Measurements from ENCODE around the gene RALGAPA2. TPM values are rescaled to one million over a fixed set of nuclear protein-coding genes. Genes with fewer than 3 reads are reported as not detected.
A peak's percentile ranks its signal among the peaks of the same experiment; 100 is the strongest.

The RALGAPA2 gene
- total RNA-seq, 1 donor: 6.2 TPM

- H3K9me3 ChIP-seq (ENCODE audit: low read depth, low read length): no peaks in the 10 kb centered on the region
- H4K20me1 ChIP-seq (ENCODE audit: insufficient read depth, low read length): no peaks in the 10 kb centered on the region
- no peak for DNase-seq (ENCODE audit: insufficient read length, low spot score, missing footprints)
- TF ChIP-seq CTCF (IDR thresholded peaks at IDR 0.05; ENCODE audit: extremely low read depth, low read depth, low read length): no peak
- H3K36me3 ChIP-seq (ENCODE audit: insufficient read depth, low read length): no peaks in the 10 kb centered on the region
- no peak overlapping the region for H2AFZ ChIP-seq (ENCODE audit: low read length)
- H3K27me3 ChIP-seq (ENCODE audit: insufficient read depth, low read length): no peaks in the 10 kb centered on the region
- no peak overlapping the region for H3K4me3 ChIP-seq (ENCODE audit: insufficient read depth, low read length)
- no peak overlapping the region for H3K4me2 ChIP-seq (ENCODE audit: insufficient read depth, low read length)
- no peak overlapping the region for H3K27ac ChIP-seq (ENCODE audit: low read depth, low read length)
- H3K79me2 ChIP-seq (ENCODE audit: insufficient read depth, low read length): no peaks in the 10 kb centered on the region
- H3K4me1 ChIP-seq (ENCODE audit: insufficient read depth, low read length): peaks cover 3% of the 10 kb centered on the region
These were observed 187.2 kb downstream of the RALGAPA2 start for GRCh38 chr20:20525214-20525613.

- DNase-seq (ENCODE audit: insufficient read length, low spot score, missing footprints): no peak
- Histone ChIP-seq H3K9me3 (ENCODE audit: low read depth, low read length) (no peaks in the 10 kb centered on the region), H3K27ac (ENCODE audit: low read depth, low read length) (no peak overlapping the region), H4K20me1 (ENCODE audit: insufficient read depth, low read length) (no peaks in the 10 kb centered on the region), H2AFZ (ENCODE audit: low read length) (no peak overlapping the region), H3K27me3 (ENCODE audit: insufficient read depth, low read length) (no peaks in the 10 kb centered on the region), H3K4me2 (ENCODE audit: insufficient read depth, low read length) (no peak overlapping the region), H3K4me3 (ENCODE audit: insufficient read depth, low read length) (no peak overlapping the region), H3K4me1 (ENCODE audit: insufficient read depth, low read length) (peaks cover 3% of the 10 kb centered on the region), H3K79me2 (ENCODE audit: insufficient read depth, low read length) (no peaks in the 10 kb centered on the region), H3K36me3 (ENCODE audit: insufficient read depth, low read length) (no peaks in the 10 kb centered on the region)
- TF ChIP-seq CTCF (IDR thresholded peaks at IDR 0.05; ENCODE audit: extremely low read depth, low read depth, low read length): no peak
These were observed 187.7 kb downstream of the RALGAPA2 start for GRCh38 chr20:20524756-20525155.

- H3K27ac ChIP-seq (ENCODE audit: low read depth, low read length): no peak overlapping the region
- H3K4me2 ChIP-seq (ENCODE audit: insufficient read depth, low read length): no peak overlapping the region
- H3K27me3 ChIP-seq (ENCODE audit: insufficient read depth, low read length): no peaks in the 10 kb centered on the region
- DNase-seq (ENCODE audit: insufficient read length, low spot score, missing footprints): no peak
- no peaks in the 10 kb centered on the region for H4K20me1 ChIP-seq (ENCODE audit: insufficient read depth, low read length)
- H3K36me3 ChIP-seq (ENCODE audit: insufficient read depth, low read length): no peaks in the 10 kb centered on the region
- no peak overlapping the region for H2AFZ ChIP-seq (ENCODE audit: low read length)
- no peaks in the 10 kb centered on the region for H3K9me3 ChIP-seq (ENCODE audit: low read depth, low read length)
- no peak overlapping the region for H3K4me3 ChIP-seq (ENCODE audit: insufficient read depth, low read length)
- H3K79me2 ChIP-seq (ENCODE audit: insufficient read depth, low read length): no peaks in the 10 kb centered on the region
- TF ChIP-seq CTCF (IDR thresholded peaks at IDR 0.05; ENCODE audit: extremely low read depth, low read depth, low read length): no peak
- H3K4me1 ChIP-seq (ENCODE audit: insufficient read depth, low read length): peaks cover 3% of the 10 kb centered on the region
These were observed 190.7 kb downstream of the RALGAPA2 start for GRCh38 chr20:20521736-20522135.

- H3K36me3 ChIP-seq (ENCODE audit: insufficient read depth, low read length): no peaks in the 10 kb centered on the region
- H3K4me3 ChIP-seq (ENCODE audit: insufficient read depth, low read length): no peak overlapping the region
- H3K4me1 ChIP-seq (ENCODE audit: insufficient read depth, low read length): peaks cover 3% of the 10 kb centered on the region
- no peaks in the 10 kb centered on the region for H3K27me3 ChIP-seq (ENCODE audit: insufficient read depth, low read length)
- no peak overlapping the region for H3K4me2 ChIP-seq (ENCODE audit: insufficient read depth, low read length)
- no peak for TF ChIP-seq CTCF (IDR thresholded peaks at IDR 0.05; ENCODE audit: extremely low read depth, low read depth, low read length)
- H3K27ac ChIP-seq (ENCODE audit: low read depth, low read length): no peak overlapping the region
- no peaks in the 10 kb centered on the region for H3K9me3 ChIP-seq (ENCODE audit: low read depth, low read length)
- peak overlapping the region; percentile 3 for H2AFZ ChIP-seq (ENCODE audit: low read length)
- no peaks in the 10 kb centered on the region for H3K79me2 ChIP-seq (ENCODE audit: insufficient read depth, low read length)
- no peaks in the 10 kb centered on the region for H4K20me1 ChIP-seq (ENCODE audit: insufficient read depth, low read length)
- DNase-seq (ENCODE audit: insufficient read length, low spot score, missing footprints): peak; percentile 39
These were observed 191.7 kb downstream of the RALGAPA2 start for GRCh38 chr20:20520776-20521175.

Data from osteoblast (primary cell).